Nephron progenitor cell (in vitro differentiated cells): ENCODE data around the gene S100A12.
A peak's percentile ranks its signal among the peaks of the same experiment; 100 is the strongest.
"Not testable (repeated sequence)": the region's sequence is repeated elsewhere in the genome, so short reads cannot be mapped to it uniquely, and the experiment has no call there.

ENCODE experiments used
- DNase-seq: peaks from one replicate; pipeline ENCODE4 v3.0.0; 2021
- H3K27ac Mint-ChIP-seq: 2 replicates; pipeline ENCODE4 v1.8.0; 2021; ENCODE audit warnings: mild to moderate bottlenecking, moderate library complexity, mixed read lengths
- H3K27me3 Mint-ChIP-seq: 2 replicates; pipeline ENCODE4 v1.8.0; 2021; ENCODE audit warnings: mild to moderate bottlenecking, low read depth, mixed read lengths; ENCODE audit not compliant: poor library complexity
- H3K36me3 Mint-ChIP-seq: 2 replicates; pipeline ENCODE4 v1.8.0; 2021; ENCODE audit warnings: low read depth, mixed read lengths
- H3K4me1 Mint-ChIP-seq: 2 replicates; pipeline ENCODE4 v1.8.0; 2021; ENCODE audit warnings: mixed read lengths
- H3K4me3 Mint-ChIP-seq: 2 replicates; pipeline ENCODE4 v1.8.0; 2021; ENCODE audit warnings: mild to moderate bottlenecking, moderate library complexity, mixed read lengths
- H3K9me3 Mint-ChIP-seq: 2 replicates; pipeline ENCODE4 v1.8.0; 2021; ENCODE audit warnings: mild to moderate bottlenecking, moderate library complexity, mixed read lengths
- CTCF ChIP-seq: fragments of 200-600 bp; sonication (generic); IDR thresholded peaks from 2 replicates; pipeline ENCODE4 v1.5.0; 2021; ENCODE audit warnings: antibody characterized with exemption

S100A12 gene

GRCh38 chr1:153375511-153375910 is at the start of gene S100A12:
Gene S100A12 (minus strand): TSS chr1:153375621. CDS start chr1:153374592, 1,029 bp downstream.
- Mint-ChIP-seq H3K36me3 (no peaks in the 10 kb centered on the region), H3K27ac (no peak within 1 kb of the TSS), H3K27me3 (peaks cover 17% of the 10 kb centered on the region), H3K4me3 (no peak within 1 kb of the TSS), H3K4me1 (no peaks in the 10 kb centered on the region), H3K9me3 (peaks cover 21% of the 10 kb centered on the region)
- no peak for DNase-seq
- no peak for TF ChIP-seq CTCF

- no peak overlapping the region for H3K4me3 Mint-ChIP-seq
- H3K27ac Mint-ChIP-seq = no peak overlapping the region
- peak; percentile 94 for DNase-seq
- no peaks in the 10 kb centered on the region for H3K36me3 Mint-ChIP-seq
- no peaks in the 10 kb centered on the region for H3K9me3 Mint-ChIP-seq
- TF ChIP-seq CTCF = no peak
- peaks cover 19% of the 10 kb centered on the region for H3K27me3 Mint-ChIP-seq
- H3K4me1 Mint-ChIP-seq = no peaks in the 10 kb centered on the region
These were observed 47.1 kb upstream of the S100A12 start for GRCh38 chr1:153422450-153423068.

- H3K4me3 Mint-ChIP-seq = no peak overlapping the region
- H3K27me3 Mint-ChIP-seq = peaks cover 23% of the 10 kb centered on the region
- no peaks in the 10 kb centered on the region for H3K4me1 Mint-ChIP-seq
- TF ChIP-seq CTCF = no peak
- H3K9me3 Mint-ChIP-seq = no peaks in the 10 kb centered on the region
- no peak for DNase-seq
- no peak overlapping the region for H3K27ac Mint-ChIP-seq
- no peaks in the 10 kb centered on the region for H3K36me3 Mint-ChIP-seq
These were observed 44.9 kb upstream of the S100A12 start for GRCh38 chr1:153420306-153420705.

- H3K27me3 Mint-ChIP-seq = peaks cover 19% of the 10 kb centered on the region
- not testable (repeated sequence) for H3K27ac Mint-ChIP-seq, H3K4me1 Mint-ChIP-seq, H3K9me3 Mint-ChIP-seq, DNase-seq, H3K4me3 Mint-ChIP-seq, H3K36me3 Mint-ChIP-seq
These were observed 44.0 kb upstream of the S100A12 start for GRCh38 chr1:153419436-153419793.

GRCh38 chr1:153418758-153419435 is 43.5 kb upstream of the S100A12 start:
- H3K4me3 Mint-ChIP-seq, H3K27ac Mint-ChIP-seq, H3K36me3 Mint-ChIP-seq, H3K9me3 Mint-ChIP-seq, DNase-seq, H3K4me1 Mint-ChIP-seq: not testable (repeated sequence)
- H3K27me3 Mint-ChIP-seq = peaks cover 19% of the 10 kb centered on the region

GRCh38 chr1:153417136-153417888 is 41.9 kb upstream of the S100A12 start:
- Mint-ChIP-seq H3K9me3 (peaks cover 6% of the 10 kb centered on the region), H3K27ac (no peak overlapping the region), H3K36me3 (no peaks in the 10 kb centered on the region), H3K4me3 (no peak overlapping the region), H3K4me1 (no peaks in the 10 kb centered on the region), H3K27me3 (peaks cover 19% of the 10 kb centered on the region)
- no peak for DNase-seq
- TF ChIP-seq CTCF = no peak
